HEK293 (cell line): ENCODE results near the gene PHF19.

Source experiments
- CTCF ChIA-PET: fragments of 350-600 bp; formaldehyde crosslinking; extraction: SDS; loops from one replicate; lab custom pipeline; 2021; ENCODE audit warnings: antibody characterized with exemption; lab: Yijun Ruan, JAX
- POLR2A ChIA-PET: fragments of 300-600 bp; formaldehyde crosslinking; extraction: SDS; loops from one replicate; lab custom pipeline; 2020; ENCODE audit warnings: antibody characterized with exemption, inconsistent platforms; lab: Yijun Ruan, JAX
- H3K27ac ChIP-seq: fragments of 200-500 bp; sonication (Bioruptor generic); 2 replicates; pipeline ENCODE4 v1.5.1; 2014; ENCODE audit warnings: low read depth, low read length, control low read depth, inconsistent platforms; ENCODE audit errors: extremely low read depth
- H3K36me3 ChIP-seq, 2 experiments: fragments of 200-500 bp in 1 of 2; sonication (Bioruptor generic) in 1 of 2; 1 replicate in 1 of 2; 2 replicates in 1 of 2; pipeline ENCODE4 v1.5.1; 2014 to 2017; ENCODE audit warnings: inconsistent platforms in 2 of 2, low read length in 2 of 2; ENCODE audit not compliant: control insufficient read depth in 2 of 2, insufficient read depth in 1 of 2
- H3K4me1 ChIP-seq: fragments of 200-500 bp; sonication (Bioruptor generic); 2 replicates; pipeline ENCODE4 v1.5.1; 2014; ENCODE audit warnings: mild to moderate bottlenecking, low read length, inconsistent platforms; ENCODE audit not compliant: control insufficient read depth, insufficient read depth
- H3K4me3 ChIP-seq: 2 replicates; pipeline ENCODE4 v1.5.1; 2011; ENCODE audit warnings: low read depth, mild to moderate bottlenecking, control low read depth, low read length, moderate library complexity
- H3K9me3 ChIP-seq: fragments of 200-500 bp; sonication (Bioruptor generic); 2 replicates; pipeline ENCODE4 v1.5.1; 2014; ENCODE audit warnings: low read depth, low read length, inconsistent platforms; ENCODE audit not compliant: control insufficient read depth, insufficient read depth
- GFI1B ChIP-seq: fragments of 450-650 bp; formaldehyde crosslinking; IDR thresholded peaks from 2 replicates; pipeline ENCODE4 v1.5.1; 2016; ENCODE audit warnings: missing biosample characterization, missing genetic modification characterization
- KLF7 ChIP-seq: fragments of 450-650 bp; formaldehyde crosslinking; IDR thresholded peaks from 2 replicates; pipeline ENCODE4 v1.5.1; 2016; ENCODE audit warnings: missing biosample characterization, missing genetic modification characterization, borderline replicate concordance
- KLF9 ChIP-seq: fragments of 450-650 bp; formaldehyde crosslinking; IDR thresholded peaks from 2 replicates; pipeline ENCODE4 v1.5.1; 2016; ENCODE audit warnings: missing biosample characterization, missing genetic modification characterization, low read depth
- PRDM1 ChIP-seq: fragments of 450-650 bp; formaldehyde crosslinking; IDR thresholded peaks from 2 replicates; pipeline ENCODE4; 2016; ENCODE audit warnings: missing biosample characterization, missing genetic modification characterization
- RBAK ChIP-seq: fragments of 450-650 bp; formaldehyde crosslinking; IDR thresholded peaks from 2 replicates; pipeline ENCODE4 v1.5.1; 2016; ENCODE audit warnings: missing biosample characterization, missing genetic modification characterization
- SALL2 ChIP-seq: fragments of 450-650 bp; formaldehyde crosslinking; IDR thresholded peaks from 2 replicates; pipeline ENCODE4 v1.5.0; 2017; ENCODE audit warnings: missing biosample characterization, mild to moderate bottlenecking, missing genetic modification characterization, borderline replicate concordance
- SP3 ChIP-seq: fragments of 450-650 bp; formaldehyde crosslinking; IDR thresholded peaks from 2 replicates; pipeline ENCODE4 v1.5.1; 2016; ENCODE audit warnings: missing biosample characterization, missing genetic modification characterization
- ZBTB17 ChIP-seq: fragments of 450-650 bp; formaldehyde crosslinking; IDR thresholded peaks from 2 replicates; pipeline ENCODE4 v1.5.1; 2016; ENCODE audit warnings: missing biosample characterization, missing genetic modification characterization
- ZFP41 ChIP-seq: fragments of 450-650 bp; formaldehyde crosslinking; IDR thresholded peaks from 2 replicates; pipeline ENCODE4 v1.5.1; 2016; ENCODE audit warnings: missing biosample characterization, missing genetic modification characterization, borderline replicate concordance
- ZNF140 ChIP-seq: fragments of 450-650 bp; formaldehyde crosslinking; IDR thresholded peaks from 2 replicates; pipeline ENCODE4 v1.5.1; 2016; ENCODE audit warnings: missing biosample characterization, missing genetic modification characterization
- ZNF335 ChIP-seq: fragments of 450-650 bp; formaldehyde crosslinking; conservative IDR thresholded peaks from 2 replicates; pipeline ENCODE4 v1.5.1; 2016; ENCODE audit warnings: missing biosample characterization, missing genetic modification characterization
- ZNF362 ChIP-seq: fragments of 450-650 bp; formaldehyde crosslinking; IDR thresholded peaks from 2 replicates; pipeline ENCODE4 v1.5.1; 2016; ENCODE audit warnings: missing biosample characterization, missing genetic modification characterization
- ZNF398 ChIP-seq: fragments of 450-650 bp; formaldehyde crosslinking; IDR thresholded peaks from 2 replicates; pipeline ENCODE4 v1.5.1; 2017; ENCODE audit warnings: missing biosample characterization, missing genetic modification characterization
- ZNF426 ChIP-seq: fragments of 450-650 bp; formaldehyde crosslinking; IDR thresholded peaks from 2 replicates; pipeline ENCODE4 v1.5.1; 2017; ENCODE audit warnings: missing biosample characterization, missing genetic modification characterization, mild to moderate bottlenecking, inconsistent platforms, moderate library complexity
- ZNF529 ChIP-seq: fragments of 450-650 bp; formaldehyde crosslinking; IDR thresholded peaks from 2 replicates; pipeline ENCODE4 v1.5.1; 2017; ENCODE audit warnings: missing genetic modification characterization, missing biosample characterization; ENCODE audit not compliant: insufficient replicate concordance
- ZNF560 ChIP-seq: fragments of 450-650 bp; formaldehyde crosslinking; IDR thresholded peaks from 2 replicates; pipeline ENCODE4 v1.5.1; 2017; ENCODE audit warnings: missing biosample characterization, missing genetic modification characterization, borderline replicate concordance
- ZNF629 ChIP-seq: fragments of 450-650 bp; formaldehyde crosslinking; IDR thresholded peaks from 2 replicates; pipeline ENCODE4 v1.5.1; 2017; ENCODE audit warnings: missing biosample characterization, missing genetic modification characterization
- ZNF645 ChIP-seq: fragments of 450-650 bp; formaldehyde crosslinking; IDR thresholded peaks from 2 replicates; pipeline ENCODE4; 2016; ENCODE audit warnings: missing biosample characterization, missing genetic modification characterization
- ZNF747 ChIP-seq: fragments of 450-650 bp; formaldehyde crosslinking; IDR thresholded peaks from 2 replicates; pipeline ENCODE4 v1.5.1; 2016; ENCODE audit warnings: missing biosample characterization, missing genetic modification characterization
- ZNF830 ChIP-seq: fragments of 450-650 bp; IDR thresholded peaks from 2 replicates; pipeline ENCODE4 v1.5.0; 2018; ENCODE audit warnings: missing biosample characterization, missing genetic modification characterization, low read depth, mild to moderate bottlenecking, moderate library complexity
- ZNF843 ChIP-seq: fragments of 450-650 bp; formaldehyde crosslinking; IDR thresholded peaks from 2 replicates; pipeline ENCODE4 v1.5.1; 2016; ENCODE audit warnings: missing biosample characterization, missing genetic modification characterization
- ZSCAN18 ChIP-seq: fragments of 450-650 bp; formaldehyde crosslinking; IDR thresholded peaks from 2 replicates; pipeline ENCODE4 v1.5.1; 2016; ENCODE audit warnings: missing biosample characterization, missing genetic modification characterization

PHF19 gene

GRCh38 chr9:120885958-120886357 lies 9.0 kb upstream of the PHF19 start:
- Histone ChIP-seq H3K9me3 (no peaks in the 10 kb centered on the region), H3K36me3 (no peaks in the 10 kb centered on the region), H3K27ac (no peak overlapping the region), H3K4me3 (no peak overlapping the region), H3K4me1 (no peaks in the 10 kb centered on the region)
- CTCF ChIA-PET, result interaction anchor here (0.5 to 2.3 kb wide), 5 partner anchors 51 to 291 kb away, joined by 3 to 5 read pairs (median 3); no protein-coding TSS in a partner anchor
- TF ChIP-seq ZNF398 (no peak), KLF7 (tag by site-specific recombination) (no peak), ZNF335 (tag by site-specific recombination) (no peak), ZBTB17 (tag by site-specific recombination) (no peak), ZFP41 (tag by site-specific recombination) (no peak), ZNF843 (tag by site-specific recombination) (no peak), RBAK (no peak), ZSCAN18 (tag by site-specific recombination) (no peak), ZNF529 (no peak), ZNF362 (no peak), SALL2 (tag by site-specific recombination) (no peak), ZNF140 (tag by site-specific recombination) (no peak), PRDM1 (tag by site-specific recombination) (no peak), ZNF629 (no peak), ZNF426 (tag by site-specific recombination) (no peak), SP3 (no peak)
- POLR2A ChIA-PET, result interaction anchor here (1.0 kb wide), 1 partner anchor 18 kb away, joined by 3 read pairs; no protein-coding TSS in a partner anchor

- POLR2A ChIA-PET, result interaction anchor here (0.8 to 1.0 kb wide), 2 partner anchors 19 to 154 kb away, joined by 3 to 4 read pairs; no protein-coding TSS in a partner anchor
- no peak for TF ChIP-seq ZNF560 (tag by site-specific recombination)
- TF ChIP-seq KLF7 (tag by site-specific recombination), result no peak
- no peak for TF ChIP-seq ZNF830 (tag by site-specific recombination)
- no peak for TF ChIP-seq ZNF645 (tag by site-specific recombination)
- TF ChIP-seq ZNF747 (tag by site-specific recombination), result no peak
- no peak for TF ChIP-seq KLF9
- no peak for TF ChIP-seq GFI1B
- no peak overlapping the region for H3K4me3 ChIP-seq
- H3K27ac ChIP-seq, result no peak overlapping the region
- no peaks in the 10 kb centered on the region for H3K36me3 ChIP-seq
- CTCF ChIA-PET, result interaction anchor here (0.5 to 2.3 kb wide), 3 partner anchors 51 to 262 kb away, joined by 3 to 5 read pairs (median 3); no protein-coding TSS in a partner anchor
- no peaks in the 10 kb centered on the region for H3K4me1 ChIP-seq
- no peaks in the 10 kb centered on the region for H3K9me3 ChIP-seq
Observed at GRCh38 chr9:120885457-120885856, 8.5 kb upstream of the PHF19 start.
